Measurements from ENCODE around the gene STIM2.

DNA sequence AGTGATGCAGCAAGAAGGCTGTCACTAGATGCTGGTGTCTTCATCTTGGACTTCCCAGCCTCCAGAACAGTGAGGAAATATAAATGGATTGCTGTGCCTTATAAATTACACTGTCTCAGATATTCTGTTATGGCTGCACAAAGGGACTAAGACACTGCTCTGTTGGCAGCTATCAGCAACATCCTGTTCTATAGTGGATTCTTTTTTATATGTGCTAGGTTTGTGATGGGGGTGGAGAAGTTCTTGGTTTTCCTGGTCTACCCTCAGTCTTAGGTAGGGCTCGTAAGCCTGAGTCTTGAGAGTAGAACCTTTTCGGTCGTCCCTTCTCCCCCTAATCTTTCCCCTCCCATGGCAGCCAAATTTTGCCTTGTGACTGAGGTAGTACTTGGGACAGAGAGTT lies 17.3 kb downstream of the STIM2 start:
- no peak for TF ChIP-seq POLR2A (IDR thresholded peaks at IDR 0.05)
- TF ChIP-seq, protein P1, sequence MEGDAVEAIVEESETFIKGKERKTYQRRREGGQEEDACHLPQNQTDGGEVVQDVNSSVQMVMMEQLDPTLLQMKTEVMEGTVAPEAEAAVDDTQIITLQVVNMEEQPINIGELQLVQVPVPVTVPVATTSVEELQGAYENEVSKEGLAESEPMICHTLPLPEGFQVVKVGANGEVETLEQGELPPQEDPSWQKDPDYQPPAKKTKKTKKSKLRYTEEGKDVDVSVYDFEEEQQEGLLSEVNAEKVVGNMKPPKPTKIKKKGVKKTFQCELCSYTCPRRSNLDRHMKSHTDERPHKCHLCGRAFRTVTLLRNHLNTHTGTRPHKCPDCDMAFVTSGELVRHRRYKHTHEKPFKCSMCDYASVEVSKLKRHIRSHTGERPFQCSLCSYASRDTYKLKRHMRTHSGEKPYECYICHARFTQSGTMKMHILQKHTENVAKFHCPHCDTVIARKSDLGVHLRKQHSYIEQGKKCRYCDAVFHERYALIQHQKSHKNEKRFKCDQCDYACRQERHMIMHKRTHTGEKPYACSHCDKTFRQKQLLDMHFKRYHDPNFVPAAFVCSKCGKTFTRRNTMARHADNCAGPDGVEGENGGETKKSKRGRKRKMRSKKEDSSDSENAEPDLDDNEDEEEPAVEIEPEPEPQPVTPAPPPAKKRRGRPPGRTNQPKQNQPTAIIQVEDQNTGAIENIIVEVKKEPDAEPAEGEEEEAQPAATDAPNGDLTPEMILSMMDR (IDR thresholded peaks at IDR 0.05 in 4 of 5, conservative IDR thresholded peaks at IDR 0.05 in 1 of 5): no peak

Measured in gastrocnemius medialis (tissue), 4 donors.